Measurements from ENCODE around the gene PPM1H. TPM values are rescaled to one million over a fixed set of nuclear protein-coding genes. Genes with fewer than 3 reads are reported as not detected.

Gene PPM1H
- total RNA-seq, 2 donors from 2014 or later = 3.3 to 4.3 TPM

- intact Hi-C loops (cut with DNase I) = no loop called here
- ATAC-seq (peak; percentile 45 to 70), DNase-seq (no peak)
Observed at GRCh38 chr12:62714774-62715721, 219.9 kb downstream of the PPM1H start.

GRCh38 chr12:62714181-62714773 is 220.7 kb downstream of the PPM1H start:
- DNase-seq (no peak), ATAC-seq (peak in 1 of 2 donors; percentile 6)
- intact Hi-C loops (cut with DNase I) = no loop called here

GRCh38 chr12:62713723-62714122 is 221.2 kb downstream of the PPM1H start:
- ATAC-seq = no peak
- no peak for DNase-seq
- intact Hi-C loops (cut with DNase I) = no loop called here

DNA sequence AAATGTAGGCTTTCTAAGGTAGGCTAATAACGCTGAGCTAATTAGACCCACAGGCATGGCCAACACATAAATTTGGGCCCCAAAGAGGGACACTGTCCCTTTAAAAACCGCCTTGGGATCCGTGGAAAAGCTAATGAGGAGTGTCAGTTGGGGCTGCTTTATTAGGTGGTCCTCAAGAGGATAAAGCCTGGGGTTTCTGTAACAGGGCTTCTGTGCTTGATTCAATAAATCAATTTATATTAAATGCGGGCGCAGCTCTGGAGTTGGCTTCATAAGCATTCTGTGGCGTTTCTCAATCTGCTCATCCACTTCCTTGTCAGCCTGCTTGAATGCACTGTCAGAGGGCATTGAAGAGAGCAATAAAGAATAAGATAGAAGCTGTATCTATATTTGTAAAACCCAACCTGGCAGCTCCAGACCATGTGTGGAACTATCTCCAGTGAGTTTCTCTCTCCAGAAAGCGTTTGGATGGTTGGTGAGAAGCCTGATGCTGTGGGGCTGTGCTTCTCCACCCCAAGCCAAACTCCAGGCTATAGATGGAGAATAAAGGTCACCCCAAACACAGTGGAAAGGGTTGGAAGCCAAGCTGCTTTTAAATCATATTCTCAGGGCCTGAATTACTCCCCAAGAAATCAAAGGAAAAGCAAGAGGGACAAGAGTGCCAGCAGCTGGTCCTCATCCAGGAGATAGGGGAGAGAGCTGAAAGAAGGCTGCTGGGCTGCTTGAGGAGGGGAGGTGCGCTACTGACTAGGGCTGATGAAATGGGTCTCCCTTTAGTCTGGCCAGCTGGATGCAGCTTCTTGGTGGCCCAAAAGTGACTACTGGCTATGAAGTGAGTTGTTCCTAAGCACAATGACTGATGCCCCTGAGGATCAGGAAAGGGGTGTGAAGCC is 222.0 kb downstream of the PPM1H start:
- DNase-seq = no peak
- ATAC-seq = peak in 1 of 2 donors; percentile 13
- intact Hi-C loops (cut with DNase I) = no loop called here

DNA sequence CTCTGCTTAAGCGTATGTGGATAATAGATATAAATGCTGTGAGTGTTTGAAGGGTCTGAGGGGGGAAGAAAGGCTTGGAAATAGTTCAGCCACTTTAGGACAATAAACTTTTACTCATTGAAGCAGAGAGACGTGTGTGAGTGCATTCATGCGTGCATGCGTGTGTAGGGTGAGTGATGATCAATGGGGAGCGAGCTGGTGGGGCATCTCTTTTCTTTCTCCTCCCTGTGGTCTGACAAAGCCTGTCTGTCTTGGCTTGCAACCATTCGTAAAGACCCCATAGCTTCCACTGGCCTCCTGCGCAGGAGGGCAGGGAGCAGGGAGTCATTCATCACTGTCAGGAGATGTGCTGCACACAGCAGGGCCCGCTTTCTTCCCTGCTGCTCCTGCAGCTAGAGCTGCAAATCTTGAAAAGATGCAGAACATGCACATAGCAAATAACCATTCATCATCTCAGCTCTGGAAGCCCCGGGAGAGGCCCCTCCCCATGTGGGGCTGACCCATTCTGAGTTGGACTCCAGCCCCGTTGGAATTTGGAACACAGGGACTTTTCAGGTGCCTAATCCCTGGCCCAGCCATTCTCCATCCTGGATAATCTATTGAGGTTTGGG is 223.2 kb downstream of the PPM1H start:
- DNase-seq (no peak), ATAC-seq (no peak)
- intact Hi-C loops (cut with DNase I) = no loop called here

DNA sequence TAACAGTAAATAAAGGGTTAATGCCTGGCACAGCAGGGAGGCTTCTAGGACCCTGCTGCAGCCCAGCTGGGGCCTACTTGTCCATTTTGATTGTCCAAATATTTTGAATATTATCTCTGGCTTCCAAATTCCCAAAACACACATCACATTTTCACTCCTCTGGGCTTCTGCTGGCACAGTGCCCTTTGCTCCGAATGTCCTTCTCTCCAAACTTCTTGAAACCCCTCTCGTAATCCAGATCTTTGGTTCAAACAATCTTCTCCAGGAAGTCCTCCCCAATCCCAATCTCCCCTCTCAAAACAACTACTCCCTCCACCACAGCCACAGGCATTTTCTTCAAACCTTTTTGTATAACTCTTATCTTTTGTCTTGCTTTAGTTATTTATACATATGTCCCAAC is 225.6 kb downstream of the PPM1H start:
- no peak for ATAC-seq
- no peak for DNase-seq
- intact Hi-C loops (cut with DNase I) = no loop called here

GRCh38 chr12:62707939-62708338 is 227.0 kb downstream of the PPM1H start:
- intact Hi-C loops (cut with DNase I) = no loop called here
- no peak for DNase-seq
- ATAC-seq = no peak

- DNase-seq (no peak), ATAC-seq (no peak)
- intact Hi-C loops (cut with DNase I) = no loop called here
Observed at GRCh38 chr12:62705846-62706245, 229.1 kb downstream of the PPM1H start.

DNA sequence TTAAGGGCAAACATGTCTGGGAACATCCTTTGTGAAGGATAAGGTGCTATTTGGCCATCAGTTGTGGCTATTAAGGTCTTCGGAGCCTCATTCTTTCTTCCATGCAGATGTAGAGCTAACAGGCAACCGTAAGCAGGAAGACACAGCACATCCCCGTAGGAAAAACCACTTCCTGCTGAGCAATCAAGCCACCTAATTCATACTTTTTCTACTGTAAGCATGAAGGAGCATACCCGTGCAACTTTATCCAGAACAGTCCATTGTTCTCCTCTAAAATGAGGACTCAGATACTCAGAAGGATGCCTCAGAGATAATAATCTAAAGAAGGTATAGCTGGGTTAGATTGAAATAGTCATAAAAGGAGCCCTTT is 232.0 kb downstream of the PPM1H start:
- DNase-seq (no peak), ATAC-seq (peak in 1 of 2 donors; percentile 20)
- intact Hi-C loops (cut with DNase I) = no loop called here

DNA sequence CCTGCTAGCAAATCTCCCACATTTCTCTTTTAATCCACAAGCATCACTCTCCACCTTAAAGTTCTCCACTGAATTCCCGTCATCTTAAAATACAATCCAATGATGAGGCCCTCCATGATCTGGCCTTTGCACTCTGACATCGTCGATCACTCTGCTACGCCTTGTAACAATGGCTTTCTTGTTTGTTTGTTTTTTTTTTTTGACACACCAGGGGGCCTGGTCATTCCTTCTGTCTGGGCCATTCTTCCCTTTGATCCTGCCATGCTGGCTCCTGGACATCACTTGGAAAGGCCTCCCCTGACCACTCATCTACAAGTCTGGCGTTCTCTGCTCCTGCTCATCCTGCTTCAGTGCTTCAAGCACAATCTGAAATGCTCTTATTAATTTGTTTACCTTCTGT is 233.5 kb downstream of the PPM1H start:
- no peak for ATAC-seq
- intact Hi-C loops (cut with DNase I) = no loop called here
- no peak for DNase-seq

GRCh38 chr12:62700091-62700880 is 234.7 kb downstream of the PPM1H start:
- intact Hi-C loops (cut with DNase I) = no loop called here
- ATAC-seq (no peak), DNase-seq (no peak)

DNA sequence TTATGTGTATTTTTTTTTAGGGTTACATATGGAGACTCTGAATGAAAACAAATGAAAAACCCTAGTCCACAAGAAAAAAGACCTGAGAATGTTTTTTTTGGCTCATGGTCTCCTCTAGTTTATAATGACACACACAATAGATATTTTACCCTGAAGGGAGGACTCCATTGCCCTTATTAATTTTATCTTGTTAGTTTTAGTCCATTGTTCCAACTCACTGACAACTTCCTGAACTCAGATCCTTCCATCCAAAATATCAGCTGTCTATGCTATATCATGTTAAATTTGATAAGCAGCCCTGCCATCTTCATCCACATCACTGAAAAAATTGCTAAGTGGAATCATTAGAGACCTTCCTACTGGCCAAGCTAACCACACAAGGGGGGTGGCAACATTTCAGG is 236.2 kb downstream of the PPM1H start:
- intact Hi-C loops (cut with DNase I) = no loop called here
- no peak for DNase-seq
- no peak for ATAC-seq

GRCh38 chr12:62697893-62698292 is 237.1 kb downstream of the PPM1H start:
- intact Hi-C loops (cut with DNase I) = no loop called here
- DNase-seq (no peak), ATAC-seq (no peak)

- ATAC-seq (no peak), DNase-seq (no peak)
- intact Hi-C loops (cut with DNase I) = no loop called here
Observed at GRCh38 chr12:62695696-62696095, 239.3 kb downstream of the PPM1H start.

GRCh38 chr12:62694632-62695031 is 240.3 kb downstream of the PPM1H start:
- no peak for ATAC-seq
- intact Hi-C loops (cut with DNase I) = no loop called here
- DNase-seq = no peak

DNA sequence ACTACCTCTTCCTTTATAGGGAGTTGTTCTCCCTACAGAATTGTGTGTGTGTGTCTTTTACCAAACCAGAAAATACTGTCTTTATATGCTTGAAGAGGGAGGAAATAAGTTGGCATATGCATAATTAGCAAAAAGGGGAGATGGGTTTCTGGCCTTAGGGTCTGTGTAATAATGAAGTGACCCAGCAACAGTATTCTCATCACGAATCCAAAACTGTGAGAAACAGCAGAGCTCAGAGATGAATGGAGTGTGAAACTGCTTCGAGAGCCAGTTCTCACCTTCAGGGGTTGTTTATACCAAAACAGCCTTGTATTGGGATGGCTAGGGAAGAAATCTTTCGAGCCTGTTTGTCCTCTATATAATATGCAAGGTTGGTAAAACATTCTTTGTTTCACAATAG is 240.8 kb downstream of the PPM1H start:
- intact Hi-C loops (cut with DNase I) = no loop called here
- no peak for DNase-seq
- ATAC-seq = no peak

DNA sequence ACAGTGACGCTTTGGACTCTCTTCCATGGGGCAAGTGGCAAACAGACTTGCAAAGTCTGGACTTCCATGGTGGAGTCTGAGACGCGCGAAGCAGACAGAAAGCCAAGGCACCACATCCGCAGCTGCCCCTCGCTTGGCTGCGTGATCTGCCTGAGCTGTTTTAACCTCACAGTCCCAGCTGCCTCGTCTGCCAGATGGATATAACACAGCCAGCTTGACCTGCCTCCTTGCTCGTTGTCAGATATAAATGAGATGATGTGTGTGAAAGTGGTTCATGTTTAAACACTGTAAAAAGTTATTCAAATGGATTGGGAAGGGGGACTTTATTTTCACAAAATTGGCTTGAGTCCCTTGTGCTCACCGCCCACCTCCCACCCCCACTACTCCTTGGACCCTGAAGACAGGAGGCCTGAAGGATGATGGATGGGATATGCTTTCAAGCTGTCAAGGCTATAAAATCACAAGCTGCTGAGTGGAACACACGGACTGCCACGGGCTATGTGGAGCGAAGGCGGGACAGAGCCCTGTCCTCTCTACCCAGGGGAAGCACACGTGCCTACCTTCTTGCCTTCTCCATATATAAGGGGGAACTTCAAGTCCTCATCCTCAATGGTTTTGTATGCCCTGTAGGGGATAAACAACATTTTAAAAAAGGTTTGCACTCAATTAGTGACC is 241.4 kb downstream of the PPM1H start:
- intact Hi-C loops (cut with DNase I) = no loop called here
- ATAC-seq (peak; percentile 47 to 77), DNase-seq (no peak)

- no peak for DNase-seq
- intact Hi-C loops (cut with DNase I) = no loop called here
- peak in 1 of 2 donors; percentile 77 for ATAC-seq
Observed at GRCh38 chr12:62692884-62693283, 242.1 kb downstream of the PPM1H start.

Data from left cardiac atrium (tissue), 4 donors.